H9 (cell line): Measurements from ENCODE around the gene COLEC12. TPM values are rescaled to one million over a fixed set of nuclear protein-coding genes. Genes with fewer than 3 reads are reported as not detected.

Source experiments
- DNase-seq: peaks from one replicate; pipeline ENCODE4 v3.0.0-alpha.2; 2017
- H2AFZ ChIP-seq: one replicate; pipeline ENCODE4 v1.6.1; 2013; ENCODE audit warnings: mild to moderate bottlenecking, low read length, control low read depth, moderate library complexity
- H2AK5ac ChIP-seq: 2 replicates; pipeline ENCODE4 v1.6.1; 2013; ENCODE audit warnings: low read length, control low read depth, mixed read lengths; ENCODE audit not compliant: insufficient read length
- H2BK120ac ChIP-seq: one replicate; pipeline ENCODE4 v1.6.1; 2013; ENCODE audit warnings: low read depth, mild to moderate bottlenecking, low read length, control low read depth, inconsistent platforms; ENCODE audit not compliant: poor library complexity, severe bottlenecking
- H2BK12ac ChIP-seq: 2 replicates; pipeline ENCODE4 v1.6.1; 2013; ENCODE audit warnings: low read length, control low read depth, mixed read lengths, low read depth; ENCODE audit not compliant: insufficient read length
- H2BK15ac ChIP-seq: 2 replicates; pipeline ENCODE4 v1.6.1; 2013; ENCODE audit warnings: low read depth, low read length, control low read depth
- H2BK20ac ChIP-seq: one replicate; pipeline ENCODE4 v1.6.1; 2013; ENCODE audit warnings: low read depth, mild to moderate bottlenecking, low read length, control low read depth, inconsistent platforms; ENCODE audit not compliant: poor library complexity, severe bottlenecking
- H2BK5ac ChIP-seq: 2 replicates; pipeline ENCODE4 v1.6.1; 2013; ENCODE audit warnings: low read length, control low read depth, mixed read lengths; ENCODE audit not compliant: insufficient read length
- H3K14ac ChIP-seq: 2 replicates; pipeline ENCODE4 v1.6.1; 2013; ENCODE audit warnings: low read length, control low read depth; ENCODE audit not compliant: insufficient read depth
- H3K18ac ChIP-seq: 2 replicates; pipeline ENCODE4 v1.6.1; 2013; ENCODE audit warnings: low read depth, mild to moderate bottlenecking, mixed read lengths, low read length, control low read depth; ENCODE audit not compliant: insufficient read length
- H3K23ac ChIP-seq: 2 replicates; pipeline ENCODE4 v1.6.1; 2013; ENCODE audit warnings: low read length, control low read depth, mixed read lengths, low read depth; ENCODE audit not compliant: insufficient read length
- H3K23me2 ChIP-seq: 2 replicates; pipeline ENCODE4 v1.6.1; 2013; ENCODE audit warnings: low read depth, mild to moderate bottlenecking, mixed read lengths, low read length, control low read depth; ENCODE audit not compliant: insufficient read length, poor library complexity, severe bottlenecking
- H3K27ac ChIP-seq: 2 replicates; pipeline ENCODE4 v1.5.1; 2013; ENCODE audit warnings: low read length, control low read depth, mixed read lengths, low read depth; ENCODE audit not compliant: insufficient read length
- H3K27me3 ChIP-seq: 2 replicates; pipeline ENCODE4 v1.6.1; 2013; ENCODE audit warnings: low read length, control low read depth, inconsistent platforms; ENCODE audit not compliant: insufficient read depth
- H3K4ac ChIP-seq: 2 replicates; pipeline ENCODE4 v1.6.1; 2013; ENCODE audit warnings: low read depth, mild to moderate bottlenecking, control low read depth, inconsistent platforms, low read length, moderate library complexity
- H3K4me1 ChIP-seq: 2 replicates; pipeline ENCODE4 v1.6.1; 2013; ENCODE audit warnings: low read length, control low read depth, inconsistent platforms; ENCODE audit not compliant: insufficient read depth
- H3K4me2 ChIP-seq: 2 replicates; pipeline ENCODE4 v1.6.1; 2013; ENCODE audit warnings: low read length, control low read depth, mixed read lengths; ENCODE audit not compliant: insufficient read length, insufficient read depth
- H3K56ac ChIP-seq: 2 replicates; pipeline ENCODE4 v1.6.1; 2013; ENCODE audit warnings: low read depth, mild to moderate bottlenecking, mixed read lengths, low read length, control low read depth; ENCODE audit not compliant: insufficient read length
- H3K79me1 ChIP-seq: 2 replicates; pipeline ENCODE4 v1.6.1; 2013; ENCODE audit warnings: low read depth, mild to moderate bottlenecking, moderate library complexity, low read length, control low read depth, inconsistent platforms; ENCODE audit not compliant: insufficient read depth, poor library complexity, severe bottlenecking
- H3K79me2 ChIP-seq: 2 replicates; pipeline ENCODE4 v1.6.1; 2013; ENCODE audit warnings: low read length, control low read depth, inconsistent platforms; ENCODE audit not compliant: insufficient read depth
- H3K9ac ChIP-seq: 2 replicates; pipeline ENCODE4 v1.6.1; 2013; ENCODE audit warnings: low read length, control low read depth, mixed read lengths; ENCODE audit not compliant: insufficient read length; ENCODE audit errors: extremely low read depth
- H3K9me3 ChIP-seq: one replicate; pipeline ENCODE4 v1.6.1; 2013; ENCODE audit warnings: low read depth, low read length, inconsistent platforms; ENCODE audit not compliant: control insufficient read depth
- H3T11ph ChIP-seq: one replicate; pipeline ENCODE4 v1.6.1; 2013; ENCODE audit warnings: mild to moderate bottlenecking, low read length, control low read depth, inconsistent platforms
- H4K20me1 ChIP-seq: one replicate; pipeline ENCODE4 v1.6.1; 2013; ENCODE audit not compliant: control insufficient read depth, insufficient read length, insufficient read depth
- H4K5ac ChIP-seq: 2 replicates; pipeline ENCODE4 v1.6.1; 2013; ENCODE audit warnings: low read depth, mild to moderate bottlenecking, mixed read lengths, low read length, control low read depth; ENCODE audit not compliant: insufficient read length
- H4K8ac ChIP-seq: replicated peaks from 2 replicates; pipeline ENCODE4 v1.6.1; 2013; ENCODE audit warnings: low read length, control low read depth, mixed read lengths, low read depth; ENCODE audit not compliant: insufficient read length
- H4K91ac ChIP-seq: 2 replicates; pipeline ENCODE4 v1.6.1; 2013; ENCODE audit warnings: low read depth, mild to moderate bottlenecking, moderate library complexity, mixed read lengths, low read length, control low read depth; ENCODE audit not compliant: insufficient read length
- H3K27ac Mint-ChIP-seq, 3 experiments: 2 replicates in 2 of 3; 3 replicates in 1 of 3; pipeline ENCODE4 v1.8.0; 2020 to 2021; ENCODE audit warnings: mixed read lengths in 3 of 3, mild to moderate bottlenecking in 1 of 3, moderate library complexity in 1 of 3
- H3K27me3 Mint-ChIP-seq: 2 replicates; pipeline ENCODE4 v1.8.0; 2021; ENCODE audit warnings: low read depth, mild to moderate bottlenecking, moderate library complexity, mixed read lengths
- H3K36me3 Mint-ChIP-seq, 3 experiments: 2 replicates in 2 of 3; 3 replicates in 1 of 3; pipeline ENCODE4 v1.8.0; 2020 to 2021; ENCODE audit warnings: low read depth in 3 of 3, mixed read lengths in 3 of 3; ENCODE audit not compliant: insufficient read depth in 1 of 3
- H3K4me1 Mint-ChIP-seq, 2 experiments: 2 replicates each; pipeline ENCODE4 v1.8.0; 2020; ENCODE audit warnings: mixed read lengths in 2 of 2
- H3K4me3 Mint-ChIP-seq, 2 experiments: 2 replicates in 1 of 2; 3 replicates in 1 of 2; pipeline ENCODE4 v1.8.0; 2020 to 2021; ENCODE audit warnings: mild to moderate bottlenecking in 2 of 2, mixed read lengths in 2 of 2, moderate library complexity in 1 of 2
- H3K9me3 Mint-ChIP-seq, 2 experiments: 2 replicates in 1 of 2; 3 replicates in 1 of 2; pipeline ENCODE4 v1.8.0; 2020; ENCODE audit warnings: mild to moderate bottlenecking in 2 of 2, mixed read lengths in 2 of 2, moderate library complexity in 1 of 2
- WGBS: extraction: QIAGEN DNeasy Blood & Tissue Kit; methylation state at CpG from one replicate; pipeline ENCODE4 v1.1.7; 2013; ENCODE audit warnings: missing lambda C conversion rate, low lambda C conversion rate, mixed read lengths; ENCODE audit not compliant: insufficient read length; ENCODE audit errors: extremely low coverage; 5-methylcytosine and 5-hydroxymethylcytosine counted together
- total RNA-seq: library from RNA; stranded (reverse); gene quantifications from 2 replicates; pipeline ENCODE4 v1.2.1, GENCODE V29; 2021
- TF ChIP-seq, protein P1 (sequence below): fragments of 200-600 bp; sonication (generic); conservative IDR thresholded peaks from 3 replicates; pipeline ENCODE4 v1.8.0; 2021; ENCODE audit warnings: antibody characterized with exemption, mild to moderate bottlenecking

COLEC12 gene
- total RNA-seq, 1 experiment from 2014 or later = 0.70 TPM

DNA sequence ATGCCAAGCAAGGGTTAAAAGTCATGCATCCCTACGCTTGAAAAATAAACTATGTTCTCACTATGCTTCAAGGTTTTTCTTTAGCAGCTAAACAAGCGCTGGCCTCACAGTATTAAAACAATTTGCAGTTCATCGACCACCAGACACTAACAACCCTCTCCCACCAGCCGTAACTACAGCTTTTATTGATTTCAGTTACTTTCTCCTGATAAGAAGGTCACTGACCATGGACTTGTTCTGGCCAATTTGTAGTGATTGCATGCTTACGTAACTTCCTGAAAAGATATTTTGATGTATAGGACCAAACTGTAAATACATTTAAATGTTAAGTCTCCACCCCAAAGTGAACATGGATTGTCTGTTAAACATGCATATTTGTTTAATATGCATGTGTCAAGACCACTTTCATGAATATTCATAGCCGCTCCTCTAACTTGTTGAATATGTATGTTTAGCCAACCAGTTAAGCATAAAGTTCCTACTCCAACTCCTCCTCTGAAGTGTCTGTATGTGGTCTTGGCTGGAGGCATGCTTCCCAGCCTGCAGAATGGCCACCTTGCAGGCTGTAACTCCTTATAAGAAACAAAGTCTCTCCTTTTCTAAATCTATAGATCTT, 230.9 kb downstream of the COLEC12 start:
- Histone ChIP-seq H2BK15ac (no peak overlapping the region), H4K91ac (no peak overlapping the region), H3K27me3 (no peaks in the 10 kb centered on the region), H4K8ac (no peak overlapping the region), H3K79me2 (peaks cover 6% of the 10 kb centered on the region; the same call in 1 of the 2 replicates), H3K56ac (no peak overlapping the region), H3K23ac (no peak overlapping the region), H3K23me2 (peaks cover 4% of the 10 kb centered on the region), H3K27ac (no peak overlapping the region), H3K4me2 (peak overlapping the region; percentile 90), H3K18ac (no peak overlapping the region), H3K14ac (no peak overlapping the region), H3K4me1 (peaks cover 4% of the 10 kb centered on the region; the same call in 1 of the 2 replicates), H2BK20ac (no peak overlapping the region), H2BK120ac (no peak overlapping the region), H3T11ph (no peak overlapping the region), H4K20me1 (no peaks in the 10 kb centered on the region), H2AFZ (no peak overlapping the region), H3K4ac (no peak overlapping the region), H3K9me3 (no peaks in the 10 kb centered on the region), H2BK12ac (no peak overlapping the region), H2AK5ac (no peak overlapping the region), H3K79me1 (no peaks in the 10 kb centered on the region), H4K5ac (no peak overlapping the region), H2BK5ac (no peak overlapping the region), H3K9ac (no peak overlapping the region)
- Mint-ChIP-seq H3K27me3 (no peaks in the 10 kb centered on the region), H3K9me3 (no peaks in the 10 kb centered on the region), H3K4me1 (peaks cover 30 to 41% of the 10 kb centered on the region in 2 experiments), H3K4me3 (peak overlapping the region; percentile 91 to 97), H3K36me3 (peaks cover 0 to 11% (median 8%) of the 10 kb centered on the region in 3 experiments; a peak in 5 of 7 replicates), H3K27ac (no peak overlapping the region; a peak in 1 of 7 replicates)
- no peak for DNase-seq
- TF ChIP-seq, protein P1, sequence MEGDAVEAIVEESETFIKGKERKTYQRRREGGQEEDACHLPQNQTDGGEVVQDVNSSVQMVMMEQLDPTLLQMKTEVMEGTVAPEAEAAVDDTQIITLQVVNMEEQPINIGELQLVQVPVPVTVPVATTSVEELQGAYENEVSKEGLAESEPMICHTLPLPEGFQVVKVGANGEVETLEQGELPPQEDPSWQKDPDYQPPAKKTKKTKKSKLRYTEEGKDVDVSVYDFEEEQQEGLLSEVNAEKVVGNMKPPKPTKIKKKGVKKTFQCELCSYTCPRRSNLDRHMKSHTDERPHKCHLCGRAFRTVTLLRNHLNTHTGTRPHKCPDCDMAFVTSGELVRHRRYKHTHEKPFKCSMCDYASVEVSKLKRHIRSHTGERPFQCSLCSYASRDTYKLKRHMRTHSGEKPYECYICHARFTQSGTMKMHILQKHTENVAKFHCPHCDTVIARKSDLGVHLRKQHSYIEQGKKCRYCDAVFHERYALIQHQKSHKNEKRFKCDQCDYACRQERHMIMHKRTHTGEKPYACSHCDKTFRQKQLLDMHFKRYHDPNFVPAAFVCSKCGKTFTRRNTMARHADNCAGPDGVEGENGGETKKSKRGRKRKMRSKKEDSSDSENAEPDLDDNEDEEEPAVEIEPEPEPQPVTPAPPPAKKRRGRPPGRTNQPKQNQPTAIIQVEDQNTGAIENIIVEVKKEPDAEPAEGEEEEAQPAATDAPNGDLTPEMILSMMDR = no peak
- WGBS = no CpG with 5 or more reads among the region's 6 CpGs
